T-cell (primary cell): Measurements from ENCODE around the gene PUS7. TPM values are rescaled to one million over a fixed set of nuclear protein-coding genes. Genes with fewer than 3 reads are reported as not detected.
A peak's percentile ranks its signal among the peaks of the same experiment; 100 is the strongest.
"Not testable (repeated sequence)": the region's sequence is repeated elsewhere in the genome, so short reads cannot be mapped to it uniquely, and the experiment has no call there.

ENCODE experiments used
- ATAC-seq, 4 experiments: fragments of 200-7000 bp in 3 of 4; fragments of 150-1000 bp in 1 of 4; cut with Tn5 transposase; replicated peaks in 1 of 4; 1 replicate in 3 of 4; 2 replicates in 1 of 4; pipeline ENCODE4 v1.10.0; 2021; ENCODE audit warnings: moderate library complexity in 3 of 4, mild to moderate bottlenecking in 2 of 4, moderate number of reproducible peaks in 1 of 4
- CTCF ChIA-PET, 2 donors: fragments of 300-600 bp; sonication (Branson Sonifier 250); formaldehyde crosslinking; loops; one replicate each; lab custom pipeline; 2022; ENCODE audit warnings: antibody characterized with exemption in 2 of 2; lab: Charles Lee
- POLR2A ChIA-PET, 2 donors: fragments of 300-600 bp; sonication (Branson Sonifier 250); formaldehyde crosslinking; loops; one replicate each; lab custom pipeline; 2022; ENCODE audit warnings: antibody characterized with exemption in 2 of 2; lab: Charles Lee
- DNase-seq, 35 experiments: peaks; one replicate each; pipeline versions ENCODE4 v3.0.0 to v3.0.0-alpha.2; 2013 to 2023
- H3K27ac ChIP-seq: one replicate; pipeline ENCODE4 v1.5.1; 2013; ENCODE audit warnings: low read length
- H3K27me3 ChIP-seq, 2 experiments: replicated peaks in 1 of 2; 1 replicate in 1 of 2; 2 replicates in 1 of 2; pipeline versions ENCODE4 v1.6.1 to v1.7.0; 2013; ENCODE audit warnings: low read length in 1 of 2, mixed read lengths in 1 of 2; ENCODE audit not compliant: control insufficient read depth in 2 of 2, insufficient read depth in 2 of 2; ENCODE audit errors: extremely low read depth in 1 of 2
- H3K36me3 ChIP-seq, 2 donors: 1 replicate in 1 of 2; 2 replicates in 1 of 2; pipeline versions ENCODE4 v1.6.1 to v1.7.0; 2013; ENCODE audit warnings: low read length in 1 of 2; ENCODE audit not compliant: control insufficient read depth in 2 of 2, insufficient read depth in 1 of 2; ENCODE audit errors: extremely low read depth in 1 of 2
- H3K4me1 ChIP-seq, 2 experiments: 1 replicate in 1 of 2; 2 replicates in 1 of 2; pipeline versions ENCODE4 v1.6.1 to v1.7.0; 2013; ENCODE audit warnings: low read length in 2 of 2, mixed read lengths in 1 of 2; ENCODE audit not compliant: insufficient read depth in 2 of 2, control insufficient read depth in 1 of 2; ENCODE audit errors: extremely low read depth in 1 of 2
- H3K4me3 ChIP-seq, 2 donors: 1 replicate in 1 of 2; 2 replicates in 1 of 2; pipeline versions ENCODE4 v1.5.1 to v1.7.0; 2013; ENCODE audit warnings: mild to moderate bottlenecking in 2 of 2, low read length in 1 of 2, moderate library complexity in 1 of 2; ENCODE audit not compliant: control insufficient read depth in 1 of 2; ENCODE audit errors: extremely low read depth in 1 of 2
- H3K9me3 ChIP-seq: 2 replicates; pipeline ENCODE4 v1.7.0; 2013
- H3K27ac Mint-ChIP-seq, 2 donors: one replicate each; pipeline ENCODE4 v1.8.0; 2020 to 2021; ENCODE audit warnings: mild to moderate bottlenecking in 2 of 2, mixed read lengths in 2 of 2
- H3K27me3 Mint-ChIP-seq, 2 donors: one replicate each; pipeline ENCODE4 v1.8.0; 2021 to 2022; ENCODE audit warnings: mixed read lengths in 2 of 2
- H3K36me3 Mint-ChIP-seq: one replicate; pipeline ENCODE4 v1.8.0; 2021; ENCODE audit warnings: mixed read lengths
- H3K4me1 Mint-ChIP-seq, 3 donors: one replicate each; pipeline ENCODE4 v1.8.0; 2020 to 2022; ENCODE audit warnings: mixed read lengths in 3 of 3, mild to moderate bottlenecking in 1 of 3
- H3K4me3 Mint-ChIP-seq, 3 donors: one replicate each; pipeline ENCODE4 v1.8.0; 2020 to 2022; ENCODE audit warnings: mild to moderate bottlenecking in 3 of 3, mixed read lengths in 3 of 3, moderate library complexity in 3 of 3
- H3K9me3 Mint-ChIP-seq, 3 donors: one replicate each; pipeline ENCODE4 v1.8.0; 2020 to 2022; ENCODE audit warnings: mixed read lengths in 3 of 3
- WGBS: methylation state at CpG from one replicate; pipeline ENCODE4 v1.1.5; 2013; ENCODE audit warnings: missing lambda C conversion rate; ENCODE audit not compliant: insufficient coverage; 5-methylcytosine and 5-hydroxymethylcytosine counted together
- total RNA-seq, 35 experiments: library from RNA in 6 of 35; stranded (reverse) in 6 of 35; fragments of 120-200 nt in 1 of 35; gene quantifications; one replicate each; pipeline versions ENCODE4 v1.2.1 to v1.2.4 and lab custom pipeline; 2013 to 2026

The PUS7 gene
- total RNA-seq, 5 donors from 2014 or later (not counting 1 experiment from before 2014, with no cell fraction given), result 3.6 to 10.2 (median 5.7) TPM

- ChIA-PET CTCF (no interaction called here), POLR2A (interaction anchor here in 1 of 2 donors (0.5 kb wide), 1 partner anchor 280 kb away, joined by 4 read pairs; no protein-coding TSS in a partner anchor)
- Histone ChIP-seq H3K4me1 (no peaks in the 10 kb centered on the region), H3K36me3 (peaks cover 0 to 2% of the 10 kb centered on the region in 2 donors), H3K9me3 (no peaks in the 10 kb centered on the region), H3K4me3 (no peak overlapping the region), H3K27me3 (no peaks in the 10 kb centered on the region), H3K27ac (no peak overlapping the region)
- DNase-seq, result no peak
- Mint-ChIP-seq H3K4me1 (peaks cover 0 to 1% (median 1%) of the 10 kb centered on the region in 3 donors), H3K27me3 (no peaks in the 10 kb centered on the region), H3K9me3 (no peaks in the 10 kb centered on the region), H3K4me3 (no peak overlapping the region), H3K27ac (no peak overlapping the region), H3K36me3 (peaks cover 20% of the 10 kb centered on the region)
- ATAC-seq, result no peak
- WGBS, result 94% methylated on average over 5 of the region's 8 CpGs
Observed at GRCh38 chr7:105457619-105458225, 64.3 kb downstream of the PUS7 start.

DNA sequence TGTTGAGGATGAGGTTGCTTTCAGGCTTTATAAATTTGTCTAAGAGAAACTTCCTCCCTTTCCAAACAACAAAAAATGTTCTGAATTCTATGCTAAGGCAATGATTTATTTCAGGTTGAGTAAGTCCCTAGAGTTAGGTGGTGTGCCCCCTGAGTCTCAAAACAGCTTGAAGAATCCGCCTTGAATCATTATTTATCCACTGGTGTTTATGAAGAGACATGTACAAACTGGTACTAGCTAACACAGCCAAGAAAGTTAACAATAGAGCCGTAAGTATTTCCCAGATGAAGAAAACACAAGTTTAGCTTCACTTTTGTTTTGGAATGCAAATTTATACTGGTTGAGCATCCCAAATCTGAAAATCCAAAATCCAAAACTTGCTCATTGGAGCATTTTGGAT, 67.2 kb downstream of the PUS7 start:
- Mint-ChIP-seq H3K27ac (no peak overlapping the region), H3K36me3 (peaks cover 13% of the 10 kb centered on the region), H3K27me3 (no peaks in the 10 kb centered on the region), H3K9me3 (no peaks in the 10 kb centered on the region), H3K4me3 (no peak overlapping the region), H3K4me1 (peaks cover 5 to 10% (median 8%) of the 10 kb centered on the region in 3 donors)
- ATAC-seq (no peak), DNase-seq (no peak)
- H3K4me3 ChIP-seq, result no peak overlapping the region
- CTCF ChIA-PET, result no interaction called here
- no peaks in the 10 kb centered on the region for H3K9me3 ChIP-seq
- no peak overlapping the region for H3K27ac ChIP-seq
- 100% methylated on average over 2 of the region's 2 CpGs for WGBS
- no peaks in the 10 kb centered on the region for H3K27me3 ChIP-seq
- POLR2A ChIA-PET, result no interaction called here
- peaks cover 3 to 4% of the 10 kb centered on the region in 2 experiments for H3K4me1 ChIP-seq
- H3K36me3 ChIP-seq, result peaks cover 0 to 2% of the 10 kb centered on the region in 2 donors

- WGBS, result 100% methylated on average over 1 of the region's 3 CpGs
- no peak overlapping the region for H3K4me3 Mint-ChIP-seq
- no peaks in the 10 kb centered on the region for H3K9me3 ChIP-seq
- H3K9me3 Mint-ChIP-seq, result no peaks in the 10 kb centered on the region
- no peaks in the 10 kb centered on the region for H3K27me3 Mint-ChIP-seq
- H3K27ac ChIP-seq, result no peak overlapping the region
- ATAC-seq (no peak), DNase-seq (no peak)
- peaks cover 13% of the 10 kb centered on the region for H3K36me3 Mint-ChIP-seq
- H3K27ac Mint-ChIP-seq, result no peak overlapping the region
- peaks cover 3 to 6% of the 10 kb centered on the region in 2 experiments for H3K4me1 ChIP-seq
- H3K4me3 ChIP-seq, result no peak overlapping the region
- no peaks in the 10 kb centered on the region for H3K27me3 ChIP-seq
- H3K4me1 Mint-ChIP-seq, result peaks cover 11 to 14% (median 13%) of the 10 kb centered on the region in 3 donors
- ChIA-PET POLR2A (interaction anchor here in 1 of 2 donors (0.5 kb wide), 1 partner anchor 95 kb away, joined by 5 read pairs; no protein-coding TSS in a partner anchor), CTCF (no interaction called here)
- peaks cover 0 to 2% of the 10 kb centered on the region in 2 donors for H3K36me3 ChIP-seq
Observed at GRCh38 chr7:105454095-105454747, 67.8 kb downstream of the PUS7 start.

- Histone ChIP-seq H3K4me3 (no peak overlapping the region), H3K27me3 (no peaks in the 10 kb centered on the region), H3K27ac (no peak overlapping the region), H3K4me1 (peaks cover 3 to 27% of the 10 kb centered on the region in 2 experiments), H3K36me3 (no peaks in the 10 kb centered on the region), H3K9me3 (no peaks in the 10 kb centered on the region)
- ChIA-PET CTCF (interaction anchor here in 1 of 2 donors (0.6 kb wide), 1 partner anchor 38 kb away, joined by 8 read pairs; no protein-coding TSS in a partner anchor), POLR2A (no interaction called here)
- no peak for DNase-seq
- Mint-ChIP-seq H3K27ac (no peak overlapping the region), H3K4me1 (peaks cover 30 to 32% (median 31%) of the 10 kb centered on the region in 3 donors), H3K9me3 (no peaks in the 10 kb centered on the region), H3K4me3 (no peak overlapping the region), H3K27me3 (no peaks in the 10 kb centered on the region), H3K36me3 (peaks cover 3% of the 10 kb centered on the region)
- ATAC-seq, result no peak
- WGBS, result 100% methylated on average over 1 of the region's 2 CpGs
Observed at GRCh38 chr7:105452085-105452484, 70.0 kb downstream of the PUS7 start.

DNA sequence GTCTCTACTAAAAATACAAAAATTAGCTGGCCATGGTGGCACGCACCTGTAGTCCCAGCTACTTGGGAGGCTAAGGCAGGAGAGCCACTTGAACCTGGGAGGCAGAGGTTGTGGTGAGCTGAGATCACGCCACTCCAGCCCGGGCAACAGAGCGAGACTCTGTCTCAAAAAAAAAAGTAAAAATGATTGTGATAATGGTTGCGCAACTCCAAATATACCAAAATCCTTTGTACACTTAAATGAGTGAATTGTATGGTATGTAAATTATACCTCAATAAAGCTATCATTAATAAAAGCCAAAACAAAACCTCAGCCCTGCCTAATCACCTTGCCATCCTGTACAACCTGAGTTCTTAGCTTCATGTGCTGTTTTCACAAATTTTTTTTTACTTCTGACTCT, 71.2 kb downstream of the PUS7 start:
- H3K4me1 Mint-ChIP-seq, result peaks cover 32 to 35% (median 35%) of the 10 kb centered on the region in 3 donors
- H3K27me3 Mint-ChIP-seq, H3K9me3 Mint-ChIP-seq, H3K36me3 Mint-ChIP-seq, H3K4me3 Mint-ChIP-seq, POLR2A ChIA-PET, H3K4me3 ChIP-seq, H3K36me3 ChIP-seq, H3K27me3 ChIP-seq, CTCF ChIA-PET, ATAC-seq, DNase-seq, H3K27ac ChIP-seq, H3K9me3 ChIP-seq: not testable (repeated sequence)
- peak overlapping the region in 1 of 2 donors; percentile 61 for H3K27ac Mint-ChIP-seq
- 100% methylated on average over 1 of the region's 5 CpGs for WGBS
- H3K4me1 ChIP-seq, result peaks cover 3 to 29% of the 10 kb centered on the region in 2 experiments

- Mint-ChIP-seq H3K4me3 (no peak overlapping the region), H3K4me1 (peaks cover 32 to 37% (median 36%) of the 10 kb centered on the region in 3 donors), H3K27ac (peak overlapping the region in 1 of 2 donors; percentile 66), H3K27me3 (no peaks in the 10 kb centered on the region), H3K9me3 (no peaks in the 10 kb centered on the region), H3K36me3 (no peaks in the 10 kb centered on the region)
- H3K4me1 ChIP-seq, result peaks cover 3 to 29% of the 10 kb centered on the region in 2 experiments
- H3K27me3 ChIP-seq, result no peaks in the 10 kb centered on the region
- DNase-seq, result no peak
- ChIA-PET CTCF (no interaction called here), POLR2A (no interaction called here)
- WGBS, result 77% methylated on average over 3 of the region's 8 CpGs
- H3K36me3 ChIP-seq, result no peaks in the 10 kb centered on the region
- no peak overlapping the region for H3K27ac ChIP-seq
- no peak overlapping the region for H3K4me3 ChIP-seq
- no peak for ATAC-seq
- H3K9me3 ChIP-seq, result no peaks in the 10 kb centered on the region
Observed at GRCh38 chr7:105450177-105450861, 71.8 kb downstream of the PUS7 start.
